ENCODE results near the gene TSC22D2.

DNA sequence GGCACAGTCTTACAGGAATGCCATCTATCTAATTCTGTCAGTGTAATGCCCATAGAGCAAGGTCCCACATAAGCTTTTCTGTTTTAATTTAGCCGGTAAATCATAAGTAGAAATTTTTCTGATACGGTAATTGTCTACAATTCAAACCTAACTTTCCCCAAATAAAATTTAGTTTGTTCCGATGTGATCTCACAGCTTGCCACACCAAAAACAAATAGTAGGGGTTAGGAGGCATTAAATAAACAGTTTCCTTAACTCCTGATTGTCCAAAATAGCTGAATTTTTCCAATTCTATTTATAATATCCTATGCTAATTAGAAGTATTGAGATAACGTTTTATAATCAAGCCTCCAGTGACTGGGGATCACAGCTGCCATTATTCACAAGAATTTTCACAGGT is 53.3 kb downstream of the TSC22D2 start:
- TF ChIP-seq EP300 (IDR thresholded peaks at IDR 0.05; ENCODE audit: borderline replicate concordance) (no peak), TAF1 (IDR thresholded peaks at IDR 0.05; ENCODE audit: low read depth) (no peak), RAD21 (IDR thresholded peaks at IDR 0.05; ENCODE audit: low read depth) (no peak), MAX (IDR thresholded peaks at IDR 0.05) (no peak), TCF12 (IDR thresholded peaks at IDR 0.05; ENCODE audit: low read depth) (no peak), YY1 (IDR thresholded peaks at IDR 0.05; ENCODE audit: low read depth) (no peak), CREB1 (IDR thresholded peaks at IDR 0.05; ENCODE audit: low read depth) (no peak), NFIC (IDR thresholded peaks at IDR 0.05) (no peak), ZBTB7A (IDR thresholded peaks at IDR 0.05; ENCODE audit: low read depth) (no peak), EGR1 (IDR thresholded peaks at IDR 0.05) (no peak), FOXM1 (IDR thresholded peaks at IDR 0.05; ENCODE audit: borderline replicate concordance, low read depth) (no peak), TEAD4 (IDR thresholded peaks at IDR 0.05) (no peak)
- TF ChIP-seq, protein P1, sequence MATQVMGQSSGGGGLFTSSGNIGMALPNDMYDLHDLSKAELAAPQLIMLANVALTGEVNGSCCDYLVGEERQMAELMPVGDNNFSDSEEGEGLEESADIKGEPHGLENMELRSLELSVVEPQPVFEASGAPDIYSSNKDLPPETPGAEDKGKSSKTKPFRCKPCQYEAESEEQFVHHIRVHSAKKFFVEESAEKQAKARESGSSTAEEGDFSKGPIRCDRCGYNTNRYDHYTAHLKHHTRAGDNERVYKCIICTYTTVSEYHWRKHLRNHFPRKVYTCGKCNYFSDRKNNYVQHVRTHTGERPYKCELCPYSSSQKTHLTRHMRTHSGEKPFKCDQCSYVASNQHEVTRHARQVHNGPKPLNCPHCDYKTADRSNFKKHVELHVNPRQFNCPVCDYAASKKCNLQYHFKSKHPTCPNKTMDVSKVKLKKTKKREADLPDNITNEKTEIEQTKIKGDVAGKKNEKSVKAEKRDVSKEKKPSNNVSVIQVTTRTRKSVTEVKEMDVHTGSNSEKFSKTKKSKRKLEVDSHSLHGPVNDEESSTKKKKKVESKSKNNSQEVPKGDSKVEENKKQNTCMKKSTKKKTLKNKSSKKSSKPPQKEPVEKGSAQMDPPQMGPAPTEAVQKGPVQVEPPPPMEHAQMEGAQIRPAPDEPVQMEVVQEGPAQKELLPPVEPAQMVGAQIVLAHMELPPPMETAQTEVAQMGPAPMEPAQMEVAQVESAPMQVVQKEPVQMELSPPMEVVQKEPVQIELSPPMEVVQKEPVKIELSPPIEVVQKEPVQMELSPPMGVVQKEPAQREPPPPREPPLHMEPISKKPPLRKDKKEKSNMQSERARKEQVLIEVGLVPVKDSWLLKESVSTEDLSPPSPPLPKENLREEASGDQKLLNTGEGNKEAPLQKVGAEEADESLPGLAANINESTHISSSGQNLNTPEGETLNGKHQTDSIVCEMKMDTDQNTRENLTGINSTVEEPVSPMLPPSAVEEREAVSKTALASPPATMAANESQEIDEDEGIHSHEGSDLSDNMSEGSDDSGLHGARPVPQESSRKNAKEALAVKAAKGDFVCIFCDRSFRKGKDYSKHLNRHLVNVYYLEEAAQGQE (IDR thresholded peaks at IDR 0.05; ENCODE audit: low read depth), result no peak
- TF ChIP-seq, protein P2, sequence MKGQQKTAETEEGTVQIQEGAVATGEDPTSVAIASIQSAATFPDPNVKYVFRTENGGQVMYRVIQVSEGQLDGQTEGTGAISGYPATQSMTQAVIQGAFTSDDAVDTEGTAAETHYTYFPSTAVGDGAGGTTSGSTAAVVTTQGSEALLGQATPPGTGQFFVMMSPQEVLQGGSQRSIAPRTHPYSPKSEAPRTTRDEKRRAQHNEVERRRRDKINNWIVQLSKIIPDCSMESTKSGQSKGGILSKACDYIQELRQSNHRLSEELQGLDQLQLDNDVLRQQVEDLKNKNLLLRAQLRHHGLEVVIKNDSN (IDR thresholded peaks at IDR 0.05), result no peak
